ENCODE data around the gene ATAD2B.

DNA sequence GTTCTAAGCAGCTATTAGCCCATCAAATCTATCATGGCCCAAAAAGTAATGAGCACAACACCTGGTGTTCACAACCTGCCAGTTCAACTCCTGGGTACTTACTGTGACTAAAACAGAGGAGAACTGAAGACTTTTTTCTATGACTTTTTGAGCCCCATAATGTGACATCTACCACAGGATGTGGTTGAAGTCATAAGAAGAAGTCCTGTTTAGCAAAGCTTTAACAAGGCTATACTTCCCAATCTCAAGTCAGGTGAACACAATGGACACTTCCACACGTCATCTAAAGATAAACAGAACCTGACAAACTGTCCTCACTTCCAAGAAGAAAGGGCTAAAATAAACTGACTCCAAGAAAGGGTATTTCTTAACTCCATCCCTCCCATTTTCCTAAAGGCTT, 138.8 kb downstream of the ATAD2B start:
- TF ChIP-seq POLR2A (IDR thresholded peaks at IDR 0.05; ENCODE audit: low read length), result no peak
- TF ChIP-seq GATA1 (IDR thresholded peaks at IDR 0.05; ENCODE audit: low read depth, low read length), result no peak

Data from erythroblast (primary cell).